GM18502 (cell line): ENCODE data around the gene CAPN5.
"Not testable (repeated sequence)": the region's sequence is repeated elsewhere in the genome, so short reads cannot be mapped to it uniquely, and the experiment has no call there.

Source experiments
- ATAC-seq: cut with Tn5 transposase; IDR thresholded peaks from one replicate; pipeline ENCODE4 v1.9.1; 2021; ENCODE audit warnings: mild to moderate bottlenecking; ENCODE audit not compliant: unreplicated experiment, poor library complexity

Gene CAPN5

DNA sequence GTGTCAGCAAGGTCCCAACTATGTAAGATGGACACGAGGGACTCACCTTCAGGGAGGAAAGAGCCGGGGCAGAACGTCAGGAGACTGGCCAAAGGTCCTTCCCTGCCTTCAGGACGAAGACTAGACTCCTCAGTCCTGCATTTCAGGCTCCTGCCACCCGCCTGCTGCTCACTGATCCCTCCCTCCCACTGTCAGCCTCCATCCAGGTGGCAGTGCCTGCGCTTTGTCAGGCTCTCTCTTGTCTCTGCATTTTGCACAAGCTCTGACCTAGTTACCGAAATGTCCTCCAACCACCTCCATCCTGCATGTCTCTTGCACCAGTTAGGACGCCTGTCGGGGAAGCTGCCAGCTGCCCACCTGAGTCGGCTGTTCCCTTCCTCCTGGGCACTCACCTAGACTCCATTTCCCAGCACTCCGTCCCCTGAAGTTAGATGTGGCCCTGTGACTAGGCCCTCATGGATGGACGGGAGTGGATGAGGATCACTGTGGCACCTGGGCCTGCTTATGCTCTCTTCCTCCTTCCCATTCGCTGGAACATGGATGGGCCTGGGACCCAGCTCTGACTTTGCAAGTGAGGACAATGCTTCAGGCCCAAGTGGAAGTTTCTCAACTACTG is 24.6 kb upstream of the CAPN5 start:
- ATAC-seq: no peak

GRCh38 chr11:77044356-77044755 is 22.4 kb upstream of the CAPN5 start:
- ATAC-seq: no peak

GRCh38 chr11:77044886-77045285 is 21.9 kb upstream of the CAPN5 start:
- no peak for ATAC-seq

- no peak for ATAC-seq
These were observed 20.7 kb upstream of the CAPN5 start for GRCh38 chr11:77046060-77046501.

GRCh38 chr11:77047007-77047927 is 19.5 kb upstream of the CAPN5 start:
- peak; percentile 85 for ATAC-seq

DNA sequence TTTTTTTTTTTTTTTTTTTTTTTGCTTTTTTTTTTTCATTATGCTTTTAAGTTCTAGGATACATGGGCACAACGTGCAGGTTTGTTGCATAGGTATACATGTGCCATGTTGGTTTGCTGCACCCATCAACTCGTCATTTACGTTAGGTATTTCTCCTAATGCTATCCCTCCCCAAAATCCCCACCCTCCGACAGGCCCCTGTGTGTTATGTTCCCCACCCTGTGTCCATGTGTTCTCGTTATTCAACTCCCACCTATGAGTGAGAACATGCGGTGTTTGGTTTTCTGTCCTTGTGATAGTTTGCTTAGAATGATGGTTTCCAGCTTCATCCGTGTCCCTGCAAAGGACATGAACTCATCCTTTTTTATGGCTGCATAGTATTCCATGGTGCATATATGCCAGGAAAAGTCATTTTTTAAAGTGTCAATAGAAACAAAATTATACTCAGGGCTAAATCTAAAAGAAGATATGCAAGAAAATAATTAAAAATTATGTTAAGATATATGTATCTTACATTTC is 18.8 kb upstream of the CAPN5 start:
- not testable (repeated sequence) for ATAC-seq

DNA sequence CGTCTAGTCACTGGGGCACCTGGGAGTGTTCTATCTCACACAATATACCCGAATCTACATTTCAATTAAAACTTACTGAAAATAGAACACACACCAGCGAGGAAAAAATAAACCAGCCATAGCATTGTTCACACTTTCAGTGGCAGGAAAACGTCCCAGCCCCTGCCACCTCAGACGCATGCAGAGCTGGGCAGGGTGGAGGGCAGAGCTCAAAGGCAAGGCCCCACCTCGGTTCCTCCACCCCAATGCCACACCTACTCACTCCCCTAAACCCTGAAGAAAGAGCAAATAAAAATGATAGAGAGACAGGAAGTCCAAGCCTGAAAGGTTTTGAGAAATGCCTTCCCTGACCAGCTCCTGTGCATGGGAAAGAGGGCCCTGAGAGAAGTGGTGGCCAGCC is 17.7 kb upstream of the CAPN5 start:
- ATAC-seq: no peak

GRCh38 chr11:77051511-77051910 is 15.3 kb upstream of the CAPN5 start:
- no peak for ATAC-seq

DNA sequence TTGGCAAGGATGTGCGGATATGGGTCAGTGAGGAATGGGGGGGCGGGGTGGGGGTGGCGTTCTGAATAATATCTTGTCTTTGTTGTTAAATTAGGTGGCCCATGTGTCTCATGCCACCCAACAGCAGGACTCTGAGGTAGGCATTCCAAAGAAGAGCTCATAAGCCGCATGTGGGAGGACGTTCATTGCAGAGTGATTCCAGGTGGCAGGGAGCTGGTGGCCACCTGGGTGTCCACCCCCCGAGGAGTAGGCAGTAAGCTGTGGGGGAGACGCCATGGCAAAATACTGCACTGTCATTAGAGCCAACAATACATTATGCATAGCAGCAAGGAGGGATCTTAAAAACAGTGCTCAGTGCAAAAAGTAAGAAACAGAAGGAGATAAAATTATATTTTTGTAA is 14.3 kb upstream of the CAPN5 start:
- ATAC-seq: no peak

DNA sequence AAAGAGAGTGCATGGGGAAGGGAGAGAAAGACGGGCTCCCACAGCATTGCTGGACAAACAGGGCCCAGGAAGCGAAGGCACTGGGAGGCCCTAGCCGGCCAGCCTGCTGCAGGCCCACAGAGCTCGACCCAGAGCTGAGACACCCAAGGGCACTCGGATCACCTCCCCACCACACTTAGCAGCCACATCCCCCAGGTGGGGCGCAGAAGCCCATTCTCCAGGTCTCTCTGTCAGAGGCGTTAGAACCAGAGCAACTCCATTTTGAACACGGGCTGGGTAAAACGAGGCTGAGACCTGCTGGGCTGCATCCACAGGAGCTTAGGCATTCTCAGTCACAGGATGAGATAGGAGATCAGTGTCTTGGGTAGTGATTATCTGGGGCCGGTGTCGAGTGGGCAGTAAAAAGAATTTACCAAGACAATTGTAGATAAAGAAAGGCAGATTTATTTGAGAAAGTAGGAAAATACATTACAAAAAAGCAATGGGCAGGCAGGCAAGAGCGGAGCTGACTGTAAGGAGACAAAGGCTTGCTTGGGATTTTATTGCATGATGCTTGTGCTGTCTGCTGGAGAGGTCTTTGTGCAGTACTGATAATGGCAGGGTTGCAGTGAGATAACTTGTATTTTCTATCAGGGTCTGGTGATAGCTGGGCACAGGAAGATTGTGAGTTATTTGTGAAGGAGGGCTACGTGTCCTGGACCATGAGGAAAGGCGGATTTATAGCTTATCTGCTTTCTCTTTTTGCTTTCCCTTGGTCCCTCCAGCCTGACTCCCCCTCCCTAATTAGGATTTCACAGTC is 13.4 kb upstream of the CAPN5 start:
- no peak for ATAC-seq

DNA sequence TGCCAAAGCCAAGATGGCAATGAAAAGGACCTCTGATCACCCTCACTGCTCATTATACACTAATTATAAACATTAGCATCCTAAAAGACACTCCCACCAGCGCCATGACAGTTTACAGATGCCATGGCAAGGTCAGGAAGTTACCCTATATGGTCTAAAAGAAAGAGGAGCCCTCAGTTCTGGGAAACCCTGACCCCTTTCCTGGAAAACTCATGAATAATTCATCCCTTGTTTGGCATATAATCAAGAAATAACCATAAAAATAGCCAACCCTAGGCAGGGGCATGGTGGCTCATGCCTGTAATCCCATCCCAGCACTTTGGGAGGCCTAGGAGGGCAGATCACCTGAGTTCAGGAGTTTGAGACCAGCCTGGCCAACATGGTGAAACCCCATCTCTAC is 12.7 kb upstream of the CAPN5 start:
- ATAC-seq: no peak

GRCh38 chr11:77055101-77055561 is 11.6 kb upstream of the CAPN5 start:
- no peak for ATAC-seq

DNA sequence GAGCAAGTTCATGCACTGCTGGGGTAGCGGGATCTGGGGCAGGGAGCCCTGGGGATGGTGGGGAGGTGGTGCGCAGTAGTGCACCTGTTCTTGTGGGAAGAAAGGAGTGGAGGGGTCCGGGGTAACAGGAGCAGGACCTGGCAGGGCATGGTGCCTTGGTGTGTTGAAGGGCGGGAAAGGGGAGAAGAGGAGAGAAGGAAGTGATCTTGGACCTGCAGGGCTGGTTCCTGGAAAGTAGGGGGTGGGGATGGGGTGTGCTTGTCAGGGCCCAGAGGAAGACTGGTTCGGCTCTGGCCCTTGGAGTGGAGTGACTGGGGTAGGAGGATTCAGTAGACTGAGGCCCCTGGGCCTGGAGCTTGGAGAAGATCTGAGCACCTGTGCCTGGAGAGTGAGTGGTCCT is 10.9 kb upstream of the CAPN5 start:
- no peak for ATAC-seq

GRCh38 chr11:77056814-77057402 is 9.9 kb upstream of the CAPN5 start:
- no peak for ATAC-seq

GRCh38 chr11:77057938-77058474 is 8.8 kb upstream of the CAPN5 start:
- no peak for ATAC-seq

- ATAC-seq: no peak
These were observed 7.9 kb upstream of the CAPN5 start for GRCh38 chr11:77058900-77059299.

GRCh38 chr11:77059806-77060205 is 7.0 kb upstream of the CAPN5 start:
- no peak for ATAC-seq

DNA sequence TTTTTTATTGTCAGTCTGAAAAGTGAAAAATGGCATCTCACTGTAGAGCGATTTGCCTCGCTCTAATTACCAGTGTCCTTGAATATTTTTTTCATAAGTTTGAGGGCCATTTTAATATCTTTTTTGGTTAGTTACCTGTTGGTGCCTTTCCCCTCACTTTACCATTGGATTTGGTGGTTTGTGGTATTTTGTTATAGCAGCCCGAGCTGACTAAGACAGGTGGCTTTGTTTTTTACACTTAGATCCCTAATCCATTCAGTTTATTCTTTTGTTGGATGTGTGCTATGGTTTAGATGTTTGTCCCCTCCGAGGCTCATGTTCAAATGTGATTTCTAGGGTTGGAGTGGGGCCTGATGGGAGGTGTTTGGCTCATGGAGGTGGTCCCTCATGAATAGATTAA is 6.5 kb upstream of the CAPN5 start:
- no peak for ATAC-seq

DNA sequence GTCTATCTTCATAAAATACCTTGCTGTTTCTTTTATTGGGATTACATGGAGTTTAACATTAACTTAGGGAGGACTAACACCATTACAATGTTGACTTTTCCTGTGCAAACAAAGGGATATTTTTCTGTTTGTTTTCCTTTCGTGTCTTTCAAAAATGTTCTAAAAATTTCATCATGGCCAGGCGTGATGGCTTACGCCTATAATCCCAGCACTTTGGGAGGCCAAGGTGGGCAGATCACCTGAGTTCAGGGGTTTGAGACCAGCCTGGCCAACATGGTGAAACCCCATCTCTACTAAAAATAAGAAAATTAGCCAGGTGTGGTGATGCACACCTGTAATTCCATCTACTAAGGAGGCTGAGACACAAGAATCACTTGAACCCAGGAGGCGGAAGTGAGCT is 5.5 kb upstream of the CAPN5 start:
- not testable (repeated sequence) for ATAC-seq

GRCh38 chr11:77062924-77063323 is 3.8 kb upstream of the CAPN5 start:
- ATAC-seq: no peak
